T-helper 22 cell (primary cell): Measurements from ENCODE around the gene ADK.
"Not testable (repeated sequence)": the region's sequence is repeated elsewhere in the genome, so short reads cannot be mapped to it uniquely, and the experiment has no call there.

Source experiments
- DNase-seq: peaks from one replicate; pipeline ENCODE4 v3.0.0-alpha.2; 2020; ENCODE audit warnings: low read depth

Gene ADK

GRCh38 chr10:74179111-74179710, 28.2 kb downstream of the ADK start:
- DNase-seq = no peak

DNA sequence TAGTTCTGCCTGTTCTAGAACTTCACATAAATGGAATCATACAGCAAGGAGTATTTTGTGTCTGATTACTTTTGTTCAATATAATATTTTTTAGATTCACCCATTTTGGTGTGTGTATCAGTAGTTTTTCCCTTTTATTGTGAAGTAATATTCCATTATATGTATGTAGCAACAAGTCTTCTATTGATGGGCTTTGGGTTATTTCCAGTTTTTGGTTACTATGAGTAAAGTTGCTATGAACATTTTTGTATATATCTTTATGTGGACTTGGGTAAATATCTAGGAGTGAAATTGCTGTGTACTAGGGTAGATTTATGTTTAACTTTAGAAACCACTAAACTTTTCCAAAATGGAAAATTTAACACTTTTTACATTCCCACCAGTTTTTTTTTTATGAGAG, 35.7 kb downstream of the ADK start:
- DNase-seq = no peak

GRCh38 chr10:74187237-74187636, 36.2 kb downstream of the ADK start:
- DNase-seq = no peak

DNA sequence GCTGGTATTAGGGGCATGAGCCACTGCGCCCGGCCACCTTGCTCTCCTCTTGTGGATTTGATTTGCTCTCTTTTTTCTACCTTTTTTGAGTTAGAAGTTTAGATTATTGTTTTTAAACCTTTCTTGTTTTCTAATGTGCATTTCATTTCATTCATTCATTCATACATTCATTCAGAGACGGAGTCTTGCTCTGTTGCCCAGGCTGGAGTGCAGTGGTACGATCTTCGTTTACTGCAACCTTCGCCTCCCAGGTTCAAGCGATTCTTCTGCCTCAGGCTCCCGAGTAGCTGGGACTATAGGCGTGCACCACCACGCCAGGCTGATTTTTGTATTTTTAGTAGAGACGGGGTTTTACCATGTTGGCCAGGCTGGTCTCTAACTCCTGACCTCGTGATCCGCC, 37.6 kb downstream of the ADK start:
- not testable (repeated sequence) for DNase-seq

GRCh38 chr10:74189999-74190421, 39.0 kb downstream of the ADK start:
- no peak for DNase-seq

DNA sequence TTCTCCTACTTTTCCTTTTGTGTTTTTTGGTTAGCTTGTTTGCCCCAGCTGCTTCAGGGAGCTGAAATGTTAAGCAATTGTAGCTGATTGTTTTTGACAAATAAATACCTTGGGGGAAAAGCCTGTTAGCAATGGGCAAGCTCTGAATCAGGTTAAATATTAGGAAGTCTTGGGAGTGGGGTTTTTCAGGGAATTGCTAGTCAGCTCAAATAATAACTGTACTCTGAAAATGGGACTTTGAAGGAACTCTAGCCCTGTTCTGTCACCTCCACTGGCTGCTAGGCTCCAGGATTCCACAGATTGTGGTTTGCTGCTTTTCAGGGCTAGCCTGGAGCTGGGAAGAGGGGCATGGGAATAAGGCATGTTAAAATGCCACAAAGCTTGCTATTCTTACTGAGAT, 39.5 kb downstream of the ADK start:
- DNase-seq = no peak

GRCh38 chr10:74194545-74194944, 43.5 kb downstream of the ADK start:
- no peak for DNase-seq

DNA sequence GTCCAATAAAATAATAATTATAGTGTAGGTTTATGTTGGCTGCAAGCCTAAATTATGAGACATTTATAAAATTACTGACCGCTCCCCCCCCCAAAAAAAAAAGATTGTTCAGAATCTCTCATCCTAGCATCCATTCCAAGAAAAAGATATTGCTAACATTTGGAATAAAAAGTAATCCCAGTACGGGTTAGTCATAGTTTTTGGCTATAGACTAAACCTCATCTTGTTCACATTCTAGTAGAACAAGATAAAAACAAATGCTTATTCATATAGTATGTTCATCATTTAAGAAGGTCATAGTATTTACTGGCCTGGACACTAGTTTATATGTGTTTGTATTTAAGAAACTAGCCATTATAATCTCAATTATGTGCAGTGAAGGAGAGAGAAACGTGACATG, 44.0 kb downstream of the ADK start:
- no peak for DNase-seq

- DNase-seq = no peak
These were observed 48.3 kb downstream of the ADK start for GRCh38 chr10:74199315-74199714.

DNA sequence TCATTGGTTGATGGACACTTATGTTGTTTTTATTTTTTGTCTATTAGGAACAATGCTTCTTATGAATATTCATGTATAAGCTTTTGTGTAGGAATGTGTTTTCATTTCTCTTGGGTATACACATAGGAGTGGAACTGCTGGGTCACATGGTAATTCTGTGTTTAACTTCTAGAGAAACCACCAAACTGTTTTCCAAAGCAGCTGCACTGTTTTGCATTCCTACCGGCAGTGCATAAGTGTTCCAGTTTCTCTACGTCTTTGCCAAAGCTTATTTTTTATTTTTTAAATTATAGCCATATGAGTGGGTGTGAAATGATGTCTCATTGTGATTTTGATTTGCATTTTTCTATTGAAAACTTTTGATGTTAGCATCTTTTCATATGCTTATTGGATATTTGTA, 51.3 kb downstream of the ADK start:
- no peak for DNase-seq

GRCh38 chr10:74206746-74207145, 55.7 kb downstream of the ADK start:
- DNase-seq = no peak

DNA sequence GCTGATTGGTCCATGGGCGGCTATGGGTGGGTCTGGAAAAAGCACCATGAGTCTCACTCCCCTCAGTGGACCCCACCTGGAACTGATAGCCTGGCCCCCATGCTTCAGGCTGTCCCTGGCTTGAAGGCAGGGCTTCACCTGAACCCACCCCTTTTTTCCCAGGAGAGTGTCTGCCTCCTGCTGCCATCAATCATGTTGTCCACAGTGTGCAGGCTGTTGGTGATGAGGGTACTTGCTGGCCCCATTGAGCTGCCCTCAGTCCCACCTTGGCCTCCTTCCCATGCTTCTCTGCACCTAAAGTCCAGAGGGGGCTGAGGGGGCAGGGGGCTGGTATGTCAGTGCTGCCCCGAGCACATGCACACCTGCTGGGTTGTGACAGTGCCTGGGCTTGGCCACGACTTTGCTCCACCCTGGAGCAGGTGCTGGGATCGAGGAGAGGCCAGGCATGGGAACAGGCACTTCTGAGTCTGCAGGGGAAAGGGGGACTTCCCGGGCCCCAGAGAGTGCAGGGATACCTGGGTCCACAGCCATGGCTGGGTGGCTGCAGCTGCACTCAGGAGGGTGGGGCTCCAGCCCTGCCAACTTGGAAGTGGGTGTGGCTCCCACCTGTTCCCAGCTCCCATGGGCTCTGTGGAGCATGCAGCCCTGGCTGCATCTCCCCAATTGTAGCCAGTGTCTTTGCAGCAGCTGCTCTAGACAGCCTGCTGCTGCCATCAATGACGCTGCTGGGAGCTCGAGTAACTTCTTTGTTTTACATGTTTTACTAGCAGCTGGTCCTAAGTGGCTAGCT, 56.9 kb downstream of the ADK start:
- no peak for DNase-seq

- DNase-seq = no peak
These were observed 58.0 kb downstream of the ADK start for GRCh38 chr10:74208997-74209396.

DNA sequence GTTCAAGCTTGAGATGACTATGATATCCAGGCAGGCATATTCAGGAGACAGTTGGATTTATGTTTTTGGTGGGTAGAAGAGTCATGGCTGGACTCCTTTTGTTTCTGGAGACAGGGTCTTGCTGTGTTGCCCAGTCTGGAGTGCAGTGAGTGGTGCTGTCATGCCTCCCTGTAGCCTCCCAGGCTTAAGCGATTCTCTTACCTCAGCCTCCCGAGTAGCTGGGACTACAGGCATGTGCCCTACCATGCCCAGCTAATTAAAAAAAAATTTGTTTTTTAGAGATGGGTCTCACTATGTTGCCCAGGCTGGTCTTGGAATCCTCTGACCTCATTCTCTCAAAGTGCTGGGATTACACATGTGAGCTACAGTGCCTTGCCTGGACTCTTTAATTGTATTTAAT, 62.0 kb downstream of the ADK start:
- DNase-seq = no peak

DNA sequence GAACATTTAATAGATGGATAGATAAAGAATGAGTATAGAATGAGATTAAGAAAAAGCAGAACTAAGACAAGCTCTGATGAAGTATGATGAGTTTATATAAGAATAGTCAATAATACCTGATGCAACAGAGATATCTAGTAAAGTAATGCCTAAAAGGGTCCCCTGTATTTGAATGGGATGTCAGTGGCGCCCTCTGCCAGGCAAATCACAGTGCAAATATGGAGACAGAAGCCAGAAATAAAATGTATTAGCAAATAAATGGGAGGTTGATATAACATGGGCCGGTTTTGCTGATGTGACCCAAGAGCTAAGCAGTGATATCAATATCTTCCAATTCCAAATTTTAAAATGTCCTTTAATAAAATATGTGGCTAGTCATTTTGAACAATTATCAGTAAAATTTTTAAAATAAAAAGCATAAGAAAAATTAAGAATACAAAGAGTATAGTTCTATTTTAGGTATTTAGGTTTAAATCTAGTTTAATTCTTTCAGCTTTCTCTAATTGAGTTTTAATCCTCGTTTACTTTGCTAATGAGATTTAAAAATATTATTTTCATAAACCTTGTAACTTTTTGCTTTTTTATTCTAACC, 62.6 kb downstream of the ADK start:
- peak; percentile 6 for DNase-seq

GRCh38 chr10:74217110-74217509, 66.1 kb downstream of the ADK start:
- DNase-seq = not testable (repeated sequence)

- not testable (repeated sequence) for DNase-seq
These were observed 71.4 kb downstream of the ADK start for GRCh38 chr10:74222467-74222866.

GRCh38 chr10:74223755-74224529, 72.9 kb downstream of the ADK start:
- DNase-seq = no peak

- DNase-seq = no peak
These were observed 76.8 kb downstream of the ADK start for GRCh38 chr10:74227697-74228424.

DNA sequence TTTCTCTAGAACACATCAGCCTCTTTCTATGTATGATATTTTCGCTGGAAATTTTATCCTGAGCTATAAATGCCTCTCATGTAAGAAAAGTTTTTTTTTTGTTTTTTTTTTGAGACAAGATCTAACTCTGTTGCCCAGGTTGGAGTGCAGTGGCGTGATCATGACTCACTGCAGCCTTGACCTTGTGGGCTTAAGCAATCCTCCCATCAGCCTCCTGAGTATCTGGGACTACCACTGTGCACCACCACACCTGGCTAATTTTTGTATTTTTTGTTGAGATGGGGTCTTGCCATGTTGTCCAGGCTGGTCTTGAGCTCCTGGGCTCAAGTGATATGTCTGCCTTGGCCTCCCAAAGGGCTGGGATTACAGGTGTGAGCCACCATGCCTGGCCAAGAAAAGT, 80.4 kb downstream of the ADK start:
- no peak for DNase-seq

DNA sequence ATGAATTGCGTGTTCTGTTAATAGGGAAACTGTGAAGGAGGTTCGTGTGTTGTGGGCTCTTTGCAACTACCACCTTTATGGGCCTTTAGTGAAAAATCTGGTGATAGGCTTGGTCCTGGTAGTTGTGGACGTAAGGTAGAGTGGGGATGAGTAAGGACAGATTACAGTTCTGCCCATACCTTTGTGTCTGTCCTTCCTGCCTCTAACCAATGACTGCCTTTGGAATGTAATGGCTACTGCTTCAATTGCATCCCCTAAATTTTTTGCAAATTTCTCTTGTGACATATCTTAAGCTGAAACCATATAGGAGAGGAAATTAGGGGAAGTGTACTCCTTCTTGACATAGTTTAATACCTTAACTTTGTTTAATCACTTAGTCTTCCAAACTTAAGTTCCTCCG, 82.3 kb downstream of the ADK start:
- DNase-seq = no peak

GRCh38 chr10:74234569-74234968, 83.5 kb downstream of the ADK start:
- DNase-seq = no peak
